ENCODE measurements around the gene RGPD6.
"Not testable (repeated sequence)": the region's sequence is repeated elsewhere in the genome, so short reads cannot be mapped to it uniquely, and the experiment has no call there.

RGPD6 gene

GRCh38 chr2:110576763-110577416 lies at the start of gene RGPD6:
Gene RGPD6, minus strand, starts transcription at chr2:110577222. Its CDS starts 198 bp downstream, at chr2:110577024.
- DNase-seq, result not testable (repeated sequence)

DNA sequence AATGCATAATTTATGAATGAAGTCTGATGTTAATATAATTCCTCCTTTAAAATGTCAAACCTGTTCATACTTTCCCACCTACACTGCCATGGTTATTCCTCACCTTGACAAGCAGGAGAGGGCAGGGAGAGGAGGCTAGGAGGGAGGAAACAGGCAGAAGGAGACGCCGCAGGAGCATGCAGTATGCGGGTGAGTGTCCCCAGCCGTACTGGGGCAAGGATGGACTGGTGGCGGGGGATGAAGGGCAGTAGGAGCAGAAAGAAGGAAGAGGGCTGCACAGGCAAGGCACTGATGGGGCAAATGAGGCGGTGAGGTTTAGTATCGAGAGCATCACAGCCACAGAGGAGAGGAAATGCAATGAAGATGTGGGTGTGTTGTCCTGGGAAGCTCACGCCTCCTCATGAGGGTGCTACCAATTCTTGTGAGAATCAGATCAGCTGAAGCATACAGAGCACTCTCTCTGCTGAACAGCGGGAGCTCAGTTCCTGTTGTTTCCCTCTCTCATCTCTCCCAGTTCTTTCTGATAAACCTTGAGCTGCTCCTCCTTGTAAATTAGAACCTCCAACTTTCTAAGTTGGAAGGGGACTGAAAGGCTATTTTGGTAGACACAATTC lies 42.4 kb upstream of the RGPD6 start:
- not testable (repeated sequence) for DNase-seq

- not testable (repeated sequence) for DNase-seq
Measured at GRCh38 chr2:110613927-110614326, 36.9 kb upstream of the RGPD6 start.

- not testable (repeated sequence) for DNase-seq
Measured at GRCh38 chr2:110610613-110611250, 33.7 kb upstream of the RGPD6 start.

GRCh38 chr2:110609843-110610612 lies 33.0 kb upstream of the RGPD6 start:
- DNase-seq, result not testable (repeated sequence)

GRCh38 chr2:110608788-110609502 lies 31.9 kb upstream of the RGPD6 start:
- DNase-seq, result not testable (repeated sequence)

- not testable (repeated sequence) for DNase-seq
Measured at GRCh38 chr2:110605057-110605456, 28.0 kb upstream of the RGPD6 start.

DNA sequence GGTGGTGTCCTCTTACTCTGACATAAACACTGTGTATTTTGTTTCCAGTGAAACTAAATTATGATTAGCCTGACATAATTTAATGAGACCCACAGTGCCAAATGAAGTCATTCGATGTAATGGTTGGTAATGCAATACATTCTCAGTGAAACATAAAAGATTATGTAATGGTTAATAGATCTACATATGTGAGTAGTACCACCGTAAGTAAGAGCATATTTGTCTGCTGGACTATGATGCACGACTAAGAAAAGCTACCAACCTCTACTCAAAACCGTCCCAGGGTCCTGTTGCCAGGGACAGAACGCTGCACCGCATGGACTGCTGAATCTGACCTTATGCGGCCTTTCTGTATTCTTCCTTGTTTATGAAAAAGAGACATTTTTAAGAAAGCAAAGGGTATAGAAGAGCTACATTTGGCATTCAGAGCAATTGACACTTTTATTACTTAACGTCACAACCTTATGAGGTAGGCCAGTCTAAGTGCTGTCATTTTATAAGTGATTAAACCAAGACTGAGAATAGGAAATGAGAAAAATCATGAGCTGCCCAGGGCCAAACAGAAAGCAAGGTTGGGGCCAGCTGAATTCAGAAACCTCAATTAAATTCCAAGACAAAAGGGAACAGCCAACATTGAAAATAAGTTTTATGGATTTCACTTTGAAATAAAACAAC lies 27.0 kb upstream of the RGPD6 start:
- not testable (repeated sequence) for DNase-seq

- not testable (repeated sequence) for DNase-seq
Measured at GRCh38 chr2:110602139-110602538, 25.1 kb upstream of the RGPD6 start.

GRCh38 chr2:110591973-110592372 lies 15.0 kb upstream of the RGPD6 start:
- DNase-seq, result not testable (repeated sequence)

DNA sequence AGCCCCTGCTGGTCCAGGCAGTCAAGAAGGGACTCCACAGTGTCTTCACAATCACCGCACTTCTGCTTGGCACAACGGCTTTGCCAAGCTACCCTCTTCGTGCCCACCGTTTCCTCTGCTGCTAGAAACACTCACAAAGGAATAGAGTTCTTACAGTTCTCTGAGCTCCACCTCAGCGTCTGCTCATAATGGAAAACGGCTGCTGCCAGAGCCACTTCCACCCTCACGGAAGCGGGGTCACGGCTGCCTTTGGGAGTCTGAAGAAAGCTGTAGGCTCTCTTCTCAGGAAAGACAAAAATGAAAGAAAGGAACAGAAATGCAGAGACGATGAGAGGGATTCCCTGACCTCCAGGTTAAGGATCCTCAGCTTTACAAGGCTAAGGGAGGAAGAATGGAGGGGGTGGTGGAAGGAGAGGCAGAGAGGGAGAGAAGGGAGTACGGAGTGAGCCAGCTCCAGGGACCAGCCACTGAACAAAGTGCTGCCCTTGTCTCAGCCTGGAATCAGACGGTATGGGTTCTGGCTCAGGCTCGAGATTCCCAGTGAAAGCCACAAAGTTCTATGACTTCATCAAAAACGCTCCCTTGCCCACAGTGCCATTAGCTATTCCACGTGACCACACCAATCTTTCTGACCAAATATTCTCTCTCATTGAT lies 12.8 kb upstream of the RGPD6 start:
- DNase-seq, result not testable (repeated sequence)

DNA sequence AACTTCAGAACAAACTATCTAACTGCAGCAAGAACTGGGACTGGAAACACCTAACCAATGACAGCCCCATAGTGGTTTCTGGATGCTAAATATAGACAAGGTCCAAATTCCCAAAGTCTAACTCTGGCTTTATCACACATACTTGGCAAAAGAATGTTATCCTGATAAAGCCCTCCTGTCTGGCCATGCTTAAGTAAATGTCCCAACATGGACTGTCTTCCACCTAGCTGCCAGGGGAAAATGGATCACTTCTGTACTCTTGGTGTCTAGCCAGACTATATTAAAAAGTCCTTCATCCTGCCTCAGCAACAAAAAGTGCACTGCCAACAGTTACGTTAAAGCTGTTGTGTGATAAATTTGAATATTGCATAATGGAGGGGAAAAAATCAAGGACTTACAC lies 11.5 kb upstream of the RGPD6 start:
- not testable (repeated sequence) for DNase-seq

- not testable (repeated sequence) for DNase-seq
Measured at GRCh38 chr2:110579216-110579965, 2.4 kb upstream of the RGPD6 start.

- DNase-seq, result not testable (repeated sequence)
Measured at GRCh38 chr2:110578429-110578828, 1.4 kb upstream of the RGPD6 start.

GRCh38 chr2:110499755-110500377 lies 77.2 kb downstream of the RGPD6 start:
- DNase-seq, result not testable (repeated sequence)

DNA sequence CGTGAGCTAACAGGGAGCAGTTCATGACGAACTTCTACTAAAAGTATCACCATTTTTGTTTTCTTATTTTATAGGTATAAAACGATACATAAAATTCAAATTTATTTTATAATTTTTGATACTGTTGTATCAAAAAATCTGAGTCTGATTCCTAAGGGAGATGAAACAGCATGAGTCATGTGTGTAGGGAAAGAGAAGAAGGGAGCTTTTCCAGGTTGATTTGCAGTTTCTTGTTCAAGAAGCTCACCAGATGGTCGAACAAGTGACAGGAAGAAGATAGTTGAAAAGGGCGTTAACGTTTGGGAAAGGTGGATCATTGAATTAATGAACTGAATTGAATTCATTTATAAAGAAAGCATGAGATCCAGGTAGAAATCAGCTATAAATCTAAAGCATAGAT lies 81.0 kb downstream of the RGPD6 start:
- not testable (repeated sequence) for DNase-seq

GRCh38 chr2:110494488-110494887 lies 82.5 kb downstream of the RGPD6 start:
- not testable (repeated sequence) for DNase-seq

- DNase-seq, result not testable (repeated sequence)
Measured at GRCh38 chr2:110488991-110489390, 88.0 kb downstream of the RGPD6 start.

DNA sequence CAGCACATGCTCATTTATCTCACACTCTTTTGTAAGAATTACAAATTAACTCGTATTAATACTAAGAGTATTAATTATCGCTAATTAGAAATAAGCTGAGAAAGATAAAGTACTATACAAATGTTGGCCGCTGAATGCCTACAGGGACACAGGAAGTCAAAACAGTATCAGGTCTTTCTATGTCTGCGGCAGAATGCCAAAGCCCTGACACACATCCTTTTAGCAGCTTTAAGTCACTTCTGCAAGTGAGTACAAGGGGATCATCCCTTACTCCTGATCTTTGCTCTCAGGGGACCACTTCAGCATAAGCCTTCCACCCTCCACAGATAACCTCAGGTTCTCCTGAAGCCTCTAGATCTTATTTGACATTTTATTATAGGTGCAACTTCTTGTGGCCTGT lies 94.3 kb downstream of the RGPD6 start:
- DNase-seq, result not testable (repeated sequence)

DNA sequence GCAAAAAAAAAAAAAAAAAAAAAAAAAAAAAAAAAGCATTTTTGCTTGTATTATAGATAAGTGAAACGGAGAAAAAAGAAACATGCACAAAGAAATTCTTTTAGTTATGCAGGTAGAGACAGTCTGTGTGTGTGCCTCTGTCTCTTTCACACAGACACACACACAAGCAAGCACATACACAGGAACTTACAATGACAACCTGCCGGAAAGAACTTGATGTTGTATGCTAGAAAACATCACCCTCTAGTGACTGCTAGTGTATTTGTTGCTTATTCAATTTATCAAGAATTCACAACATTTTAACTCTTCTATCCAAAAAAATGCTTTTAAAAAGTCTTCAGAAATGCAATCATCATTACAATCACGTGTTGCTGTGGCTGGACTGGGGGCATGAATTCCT lies 95.8 kb downstream of the RGPD6 start:
- DNase-seq, result not testable (repeated sequence)

Measured in SHP77 (cell line).